ENCODE results near the gene TAOK3. TPM values are rescaled to one million over a fixed set of nuclear protein-coding genes. Genes with fewer than 3 reads are reported as not detected.

The TAOK3 gene
- total RNA-seq, 2 donors from 2014 or later, result 39.5 to 50.5 TPM

GRCh38 chr12:118107694-118108093 lies 265.0 kb downstream of the TAOK3 start:
- no peak overlapping the region for H3K9ac ChIP-seq (ENCODE audit: low read depth in 2 of 2, low read length in 2 of 2)
- H3K27ac ChIP-seq, result no peak overlapping the region
- TF ChIP-seq CTCF (IDR thresholded peaks at IDR 0.05), result no peak
- no peak for DNase-seq
- no peaks in the 10 kb centered on the region for H3K4me1 ChIP-seq
- no peaks in the 10 kb centered on the region for H3K9me3 ChIP-seq
- intact Hi-C loops (cut with DNase I), result no loop called here
- no peak overlapping the region for H3K4me3 ChIP-seq
- H3K27me3 ChIP-seq, result no peaks in the 10 kb centered on the region
- no peaks in the 10 kb centered on the region for H3K36me3 ChIP-seq

- DNase-seq, result no peak
- intact Hi-C loops (cut with DNase I), result no loop called here
- Histone ChIP-seq H3K36me3 (no peaks in the 10 kb centered on the region), H3K9ac (ENCODE audit: low read depth in 2 of 2, low read length in 2 of 2) (no peak overlapping the region), H3K4me3 (no peak overlapping the region), H3K4me1 (no peaks in the 10 kb centered on the region), H3K27me3 (no peaks in the 10 kb centered on the region), H3K9me3 (no peaks in the 10 kb centered on the region), H3K27ac (no peak overlapping the region)
- TF ChIP-seq CTCF (IDR thresholded peaks at IDR 0.05), result no peak
Observed at GRCh38 chr12:118107011-118107410, 265.7 kb downstream of the TAOK3 start.

GRCh38 chr12:118103601-118104382 lies 268.9 kb downstream of the TAOK3 start, which contains the start of gene VSIG10:
TSS of gene VSIG10 (minus strand) at chr12:118104011. CDS start at chr12:118103671, 340 bp downstream.
- H3K27ac ChIP-seq, result peak within 1 kb of the TSS; percentile 89
- H3K9ac ChIP-seq (ENCODE audit: low read depth in 2 of 2, low read length in 2 of 2), result peak within 1 kb of the TSS; percentile 81 to 94
- no peaks in the 10 kb centered on the region for H3K27me3 ChIP-seq
- peaks cover 4% of the 10 kb centered on the region for H3K4me1 ChIP-seq
- no peaks in the 10 kb centered on the region for H3K9me3 ChIP-seq
- intact Hi-C loops (cut with DNase I), result loop anchor here (5.0 kb wide), 1 partner anchor 41 kb away; the partner anchor contains the start of gene WSB2
- peak; percentile 88 for DNase-seq
- peak within 1 kb of the TSS; percentile 95 for H3K4me3 ChIP-seq
- H3K36me3 ChIP-seq, result no peaks in the 10 kb centered on the region
- TF ChIP-seq CTCF (IDR thresholded peaks at IDR 0.05), result no peak

GRCh38 chr12:118103201-118103600 lies 269.5 kb downstream of the TAOK3 start:
- no peak for TF ChIP-seq CTCF (IDR thresholded peaks at IDR 0.05)
- H3K36me3 ChIP-seq, result no peaks in the 10 kb centered on the region
- H3K27me3 ChIP-seq, result no peaks in the 10 kb centered on the region
- intact Hi-C loops (cut with DNase I), result loop anchor here (5.0 kb wide), 1 partner anchor 41 kb away; the partner anchor contains the start of gene WSB2
- peak overlapping the region; percentile 89 for H3K27ac ChIP-seq
- peaks cover 4% of the 10 kb centered on the region for H3K4me1 ChIP-seq
- peak overlapping the region; percentile 95 for H3K4me3 ChIP-seq
- H3K9ac ChIP-seq (ENCODE audit: low read depth in 2 of 2, low read length in 2 of 2), result peak overlapping the region; percentile 81 to 94
- peak; percentile 50 for DNase-seq
- no peaks in the 10 kb centered on the region for H3K9me3 ChIP-seq

GRCh38 chr12:118102609-118103008 lies 270.1 kb downstream of the TAOK3 start:
- peak overlapping the region; percentile 89 for H3K27ac ChIP-seq
- H3K9ac ChIP-seq (ENCODE audit: low read depth in 2 of 2, low read length in 2 of 2), result peak overlapping the region; percentile 81 to 94
- H3K9me3 ChIP-seq, result no peaks in the 10 kb centered on the region
- H3K36me3 ChIP-seq, result no peaks in the 10 kb centered on the region
- H3K27me3 ChIP-seq, result no peaks in the 10 kb centered on the region
- TF ChIP-seq CTCF (IDR thresholded peaks at IDR 0.05), result no peak
- DNase-seq, result no peak
- H3K4me3 ChIP-seq, result peak overlapping the region; percentile 95
- H3K4me1 ChIP-seq, result peaks cover 4% of the 10 kb centered on the region
- intact Hi-C loops (cut with DNase I), result loop anchor here (5.0 kb wide), 1 partner anchor 40 kb away; the partner anchor contains the start of gene WSB2

All from colonic mucosa (tissue), 4 donors.